KMS-11 (cell line): ENCODE measurements around the gene UQCRC1.

Experiments
- H2AFZ ChIP-seq: fragments of 200-600 bp; sonication (generic); 2 replicates; pipeline ENCODE4 v1.6.1; 2016; ENCODE audit warnings: antibody characterized with exemption, mixed run types, low read depth
- H3K27ac ChIP-seq: fragments of 200-600 bp; sonication (generic); 2 replicates; pipeline ENCODE4 v1.6.1; 2016; ENCODE audit warnings: mild to moderate bottlenecking, mixed run types
- H3K27me3 ChIP-seq: fragments of 200-600 bp; sonication (generic); 2 replicates; pipeline ENCODE4 v1.6.1; 2017; ENCODE audit warnings: mild to moderate bottlenecking, low read depth, mixed run types, moderate library complexity; ENCODE audit not compliant: insufficient read depth
- H3K36me3 ChIP-seq: fragments of 200-600 bp; sonication (generic); 2 replicates; pipeline ENCODE4 v1.6.1; 2017; ENCODE audit warnings: mild to moderate bottlenecking, mixed run types; ENCODE audit not compliant: insufficient read depth
- H3K4me1 ChIP-seq: fragments of 200-600 bp; sonication (generic); 2 replicates; pipeline ENCODE4 v1.6.1; 2016; ENCODE audit warnings: mild to moderate bottlenecking, low read depth, mixed run types; ENCODE audit not compliant: poor library complexity, severe bottlenecking
- H3K4me2 ChIP-seq: fragments of 200-600 bp; sonication (generic); 2 replicates; pipeline ENCODE4 v1.7.0; 2016; ENCODE audit warnings: mild to moderate bottlenecking, mixed run types
- H3K4me3 ChIP-seq: fragments of 200-600 bp; sonication (generic); IDR thresholded peaks from 2 replicates; pipeline ENCODE4 v1.6.1; 2017; ENCODE audit warnings: low read depth, low read length, mixed read lengths; ENCODE audit not compliant: insufficient read depth
- H3K79me2 ChIP-seq: fragments of 200-600 bp; sonication (generic); 2 replicates; pipeline ENCODE4 v1.6.1; 2016; ENCODE audit warnings: low read depth, mixed run types; ENCODE audit not compliant: insufficient read depth
- H3K9ac ChIP-seq: fragments of 200-600 bp; sonication (generic); 2 replicates; pipeline ENCODE4 v1.6.1; 2016; ENCODE audit warnings: mild to moderate bottlenecking, mixed run types
- H4K20me1 ChIP-seq: fragments of 200-600 bp; sonication (generic); 2 replicates; pipeline ENCODE4 v1.6.1; 2016; ENCODE audit warnings: mild to moderate bottlenecking, mixed run types; ENCODE audit not compliant: insufficient read depth
- CTCF ChIP-seq: fragments of 200-600 bp; sonication (generic); conservative IDR thresholded peaks from 2 replicates; pipeline ENCODE4 v1.6.1; 2017; ENCODE audit warnings: low read depth, mild to moderate bottlenecking, antibody characterized with exemption, low read length, moderate library complexity, mixed read lengths

The UQCRC1 gene

GRCh38 chr3:48655063-48655462 lies 45.6 kb upstream of the UQCRC1 start:
- Histone ChIP-seq H3K79me2 (no peaks in the 10 kb centered on the region), H3K4me1 (peaks cover 20% of the 10 kb centered on the region), H3K4me3 (no peak overlapping the region), H4K20me1 (no peaks in the 10 kb centered on the region), H3K27me3 (no peaks in the 10 kb centered on the region), H3K9ac (no peak overlapping the region), H3K36me3 (no peaks in the 10 kb centered on the region), H3K4me2 (no peak overlapping the region), H2AFZ (no peak overlapping the region), H3K27ac (no peak overlapping the region)
- no peak for TF ChIP-seq CTCF

- no peak for TF ChIP-seq CTCF
Observed at GRCh38 chr3:48652923-48653715, 43.7 kb upstream of the UQCRC1 start.

GRCh38 chr3:48651771-48652170 lies 42.3 kb upstream of the UQCRC1 start:
- no peak for TF ChIP-seq CTCF
- Histone ChIP-seq H3K4me2 (no peak overlapping the region), H3K36me3 (no peaks in the 10 kb centered on the region), H2AFZ (no peak overlapping the region), H3K4me1 (peaks cover 20% of the 10 kb centered on the region), H3K4me3 (no peak overlapping the region), H3K27ac (no peak overlapping the region), H3K27me3 (no peaks in the 10 kb centered on the region), H4K20me1 (no peaks in the 10 kb centered on the region), H3K9ac (no peak overlapping the region), H3K79me2 (no peaks in the 10 kb centered on the region)

More at GRCh38 chr3:48652923-48653715, 43.7 kb upstream of the UQCRC1 start:
- H3K27ac ChIP-seq, result no peak overlapping the region
- H3K4me2 ChIP-seq, result peak overlapping the region; percentile 25; the same call in 1 of the 2 replicates
- H2AFZ ChIP-seq, result no peak overlapping the region
- no peaks in the 10 kb centered on the region for H3K36me3 ChIP-seq
- no peaks in the 10 kb centered on the region for H3K27me3 ChIP-seq
- H3K4me3 ChIP-seq, result no peak overlapping the region
- no peaks in the 10 kb centered on the region for H3K79me2 ChIP-seq
- peaks cover 20% of the 10 kb centered on the region for H3K4me1 ChIP-seq
- H4K20me1 ChIP-seq, result no peaks in the 10 kb centered on the region
- H3K9ac ChIP-seq, result no peak overlapping the region

- peaks cover 20% of the 10 kb centered on the region for H3K4me1 ChIP-seq
- H3K9ac ChIP-seq, result no peak overlapping the region
- no peak for TF ChIP-seq CTCF
- no peak overlapping the region for H2AFZ ChIP-seq
- H3K27me3 ChIP-seq, result no peaks in the 10 kb centered on the region
- no peaks in the 10 kb centered on the region for H3K36me3 ChIP-seq
- H3K4me3 ChIP-seq, result no peak overlapping the region
- H3K79me2 ChIP-seq, result no peaks in the 10 kb centered on the region
- no peak overlapping the region for H3K4me2 ChIP-seq
- H3K27ac ChIP-seq, result no peak overlapping the region
- no peaks in the 10 kb centered on the region for H4K20me1 ChIP-seq
Observed at GRCh38 chr3:48650723-48651122, 41.3 kb upstream of the UQCRC1 start.
